ENCODE results near the gene ESYT2.

Gene ESYT2

DNA sequence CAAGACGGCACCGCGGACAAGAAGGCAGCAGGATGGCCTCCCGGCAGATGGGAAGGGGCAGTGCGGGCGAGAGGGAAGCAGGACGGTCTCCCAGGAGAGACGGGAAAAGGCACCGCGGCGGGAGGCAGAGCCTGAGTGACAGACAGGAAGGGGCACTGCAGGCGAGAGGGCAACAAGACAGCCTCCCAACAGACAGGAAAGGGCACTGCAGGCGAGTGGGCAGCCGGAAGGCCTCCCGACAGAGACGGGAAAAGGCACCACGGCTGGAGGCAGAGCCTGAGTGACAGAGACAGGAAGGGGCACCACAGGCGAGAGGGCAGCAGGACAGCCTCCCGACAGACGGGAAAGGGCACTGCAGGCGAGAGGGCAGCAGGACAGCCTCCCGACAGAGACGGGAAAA is 32.6 kb downstream of the ESYT2 start:
- no peak for DNase-seq

DNA sequence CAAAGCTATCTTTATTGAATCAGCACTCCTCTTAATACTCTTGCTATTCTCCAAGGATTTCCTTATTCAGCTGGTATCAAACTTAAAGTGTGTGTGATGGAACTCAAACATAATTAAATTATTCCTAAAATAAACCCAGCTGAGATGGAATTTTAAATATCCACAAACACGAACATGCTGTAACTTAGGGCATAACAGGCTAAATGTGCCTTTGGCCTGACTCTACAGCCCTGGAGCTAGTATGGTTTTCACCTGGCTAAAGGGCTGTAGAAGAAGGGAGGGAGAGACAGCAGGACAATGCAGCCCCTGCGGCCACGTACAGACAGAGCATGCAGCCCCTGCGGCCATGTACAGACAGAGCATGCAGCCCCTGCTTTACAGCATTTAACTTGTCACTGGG is 34.0 kb downstream of the ESYT2 start:
- no peak for DNase-seq

GRCh38 chr7:158791107-158791506 is 38.2 kb downstream of the ESYT2 start:
- DNase-seq, result no peak

- no peak for DNase-seq
Measured at GRCh38 chr7:158789842-158790241, 39.5 kb downstream of the ESYT2 start.

DNA sequence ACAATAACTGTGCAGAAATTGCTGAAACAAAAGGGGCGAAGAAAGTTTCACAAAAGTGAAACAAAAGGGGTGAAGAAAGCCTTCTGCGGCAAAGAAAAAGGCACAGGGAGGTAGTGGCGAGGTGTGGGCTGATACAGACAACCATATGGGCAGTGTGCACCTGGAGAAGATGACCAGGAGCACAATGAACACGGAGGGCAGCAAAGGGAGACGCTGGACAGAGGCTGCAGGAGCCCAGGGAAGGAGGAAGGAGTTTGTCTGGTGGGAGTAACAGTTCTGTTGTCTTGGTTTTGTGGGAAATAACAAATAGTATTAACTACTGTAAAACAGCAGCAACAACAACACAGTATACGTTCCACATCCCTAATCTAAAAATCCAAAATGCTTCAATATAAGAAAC is 42.4 kb downstream of the ESYT2 start:
- DNase-seq, result no peak

DNA sequence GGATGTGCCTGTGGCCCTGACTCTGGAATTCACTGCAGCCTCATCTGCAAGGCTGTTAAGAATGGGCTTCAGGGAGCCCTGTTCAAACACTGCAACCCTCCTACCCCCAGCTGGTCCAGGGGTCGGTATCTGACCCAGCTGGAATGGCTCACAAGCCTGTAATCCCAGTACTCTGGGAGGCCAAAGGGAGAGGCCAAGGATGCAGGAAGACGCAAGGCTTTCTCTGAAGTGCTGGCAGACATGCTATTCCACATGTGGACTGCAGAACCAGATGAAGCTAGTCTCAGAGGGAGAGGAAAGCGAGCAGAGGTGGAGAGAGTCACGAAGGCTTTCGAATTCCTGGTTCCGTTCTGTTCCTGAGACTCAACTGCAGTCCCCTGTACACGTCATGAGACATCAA is 45.0 kb downstream of the ESYT2 start:
- no peak for DNase-seq

- DNase-seq, result no peak
Measured at GRCh38 chr7:158783595-158783994, 45.7 kb downstream of the ESYT2 start.

- DNase-seq, result peak in 2 of 3 experiments; percentile 16 to 26
Measured at GRCh38 chr7:158782761-158783401, 46.4 kb downstream of the ESYT2 start.

- DNase-seq, result no peak
Measured at GRCh38 chr7:158781974-158782664, 47.2 kb downstream of the ESYT2 start.

- DNase-seq, result no peak
Measured at GRCh38 chr7:158781217-158781973, 47.9 kb downstream of the ESYT2 start.

- no peak for DNase-seq
Measured at GRCh38 chr7:158779061-158780000, 50.0 kb downstream of the ESYT2 start.

DNA sequence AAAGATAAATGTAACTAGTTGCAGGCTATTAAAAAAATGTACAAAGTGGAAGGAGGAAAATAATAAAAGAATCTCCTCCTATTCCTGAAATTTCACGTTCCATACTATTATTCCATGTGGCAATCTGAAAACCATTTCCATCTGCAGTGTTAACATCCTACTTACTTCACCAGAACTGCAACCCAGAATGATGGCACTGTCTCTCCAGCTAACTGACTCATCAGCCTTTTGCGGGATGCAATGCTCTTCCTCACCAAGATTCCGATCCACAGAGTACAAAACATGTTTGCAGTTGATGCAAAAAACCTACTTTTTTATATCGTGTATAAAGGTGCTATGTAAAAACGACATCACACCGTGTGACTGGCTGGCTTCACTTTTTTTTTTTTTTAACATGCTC is 50.8 kb downstream of the ESYT2 start:
- no peak for DNase-seq

GRCh38 chr7:158777793-158778192 is 51.5 kb downstream of the ESYT2 start:
- no peak for DNase-seq

- DNase-seq, result no peak
Measured at GRCh38 chr7:158776474-158776873, 52.8 kb downstream of the ESYT2 start.

GRCh38 chr7:158774952-158775351 is 54.4 kb downstream of the ESYT2 start:
- DNase-seq, result no peak

- no peak for DNase-seq
Measured at GRCh38 chr7:158772916-158773315, 56.4 kb downstream of the ESYT2 start.

GRCh38 chr7:158771213-158771834 is 58.0 kb downstream of the ESYT2 start:
- DNase-seq, result no peak

- no peak for DNase-seq
Measured at GRCh38 chr7:158767707-158768106, 61.6 kb downstream of the ESYT2 start.

DNA sequence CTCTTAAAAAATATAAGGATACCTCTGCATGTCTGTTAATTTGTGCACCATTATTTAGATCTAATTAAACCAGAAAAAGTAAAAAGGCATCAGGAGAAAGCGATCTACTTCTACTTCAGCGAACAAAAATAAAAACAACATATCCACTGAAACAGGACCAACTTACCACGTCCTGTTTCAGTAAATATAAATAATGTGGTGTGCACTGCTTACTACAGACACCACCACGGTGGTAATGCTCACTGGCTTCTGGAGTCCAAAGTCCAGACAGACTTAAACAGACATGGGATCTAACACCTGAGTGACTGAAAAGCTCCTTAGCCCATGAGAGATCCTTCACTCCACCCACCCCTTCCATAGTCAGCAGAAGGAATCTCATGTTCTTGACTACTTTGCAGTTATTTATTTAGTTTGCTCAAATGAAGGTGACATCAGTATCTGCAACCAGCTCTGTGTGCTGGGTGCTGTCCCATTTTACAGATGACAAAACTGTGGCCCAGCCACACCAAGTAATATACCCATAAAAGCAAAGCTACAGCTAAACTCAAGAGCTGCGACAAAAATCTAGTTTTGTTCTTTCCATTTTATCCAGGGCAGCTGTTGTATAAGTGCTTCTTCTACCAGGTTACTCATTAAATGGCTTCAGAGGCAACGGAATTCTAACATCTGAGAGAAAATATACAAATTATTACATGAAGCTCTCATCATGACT is 62.6 kb downstream of the ESYT2 start:
- no peak for DNase-seq

DNA sequence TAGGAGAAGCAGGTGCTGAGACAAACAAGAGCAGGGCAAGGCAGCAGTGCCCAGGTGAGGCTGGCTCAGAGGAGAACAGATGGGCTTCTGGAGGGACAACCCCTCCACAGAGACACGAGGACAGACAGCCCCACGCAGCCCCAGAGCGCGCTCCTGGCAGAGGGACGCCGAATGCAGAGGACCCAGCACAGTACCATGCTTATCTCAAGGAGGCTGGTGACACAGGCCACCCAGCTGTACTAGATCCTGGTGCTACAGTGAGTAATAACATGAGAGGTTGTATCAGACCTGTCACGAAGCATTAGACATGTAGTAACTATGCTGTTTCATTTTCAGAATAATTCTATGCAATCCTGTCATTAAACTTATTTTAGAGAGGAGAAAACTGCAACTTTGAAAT is 64.3 kb downstream of the ESYT2 start:
- DNase-seq, result no peak

DNA sequence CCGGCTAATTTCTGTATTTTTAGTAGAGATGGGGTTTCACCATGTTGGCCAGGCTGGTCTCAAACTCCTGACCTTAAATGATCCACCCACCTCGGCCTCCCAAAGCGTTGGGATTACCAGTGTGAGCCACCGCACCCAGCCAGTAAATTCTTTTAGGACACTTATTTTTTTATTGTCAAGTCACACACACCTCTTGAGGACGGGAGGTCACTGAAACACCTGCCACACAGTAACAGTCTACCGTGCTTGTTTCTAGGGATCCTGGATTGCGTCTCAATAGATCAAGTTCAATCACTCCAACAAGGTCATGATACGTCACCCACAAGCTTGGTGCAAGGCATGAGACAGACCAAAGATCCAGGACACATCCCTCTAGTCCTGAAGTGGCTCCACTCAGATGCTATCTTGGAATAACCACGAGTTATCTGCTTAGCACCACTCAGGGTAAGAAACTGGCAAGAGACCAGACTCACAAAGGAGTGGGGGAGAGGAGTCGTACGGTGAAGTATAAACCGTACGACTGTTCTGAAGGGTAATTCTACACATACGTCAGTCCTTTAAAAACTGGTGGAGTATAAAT is 65.8 kb downstream of the ESYT2 start:
- no peak for DNase-seq
